IMR-90 (cell line): ENCODE data around the gene NDUFAB1. TPM values are rescaled to one million over a fixed set of nuclear protein-coding genes. Genes with fewer than 3 reads are reported as not detected.

Source experiments
- ATAC-seq: fragments of 200-7000 bp; cut with Tn5 transposase; 2 replicates; pipeline ENCODE4 v1.9.1; 2020; ENCODE audit warnings: low read depth, mild to moderate bottlenecking, moderate library complexity
- BruUV-seq: library from RNA; stranded (reverse); fragments of 400-500 nt; replicated peaks from 2 replicates; lab custom pipeline; 2021; lab: Mats Ljungman, UMichigan
- CTCF ChIA-PET: fragments of 300-600 bp; formaldehyde crosslinking; extraction: SDS; loops from one replicate; lab custom pipeline; 2021; ENCODE audit warnings: antibody characterized with exemption; lab: Yijun Ruan, JAX
- POLR2A ChIA-PET: fragments of 300-600 bp; sonication (Branson Sonifier 250); formaldehyde crosslinking; loops from one replicate; lab custom pipeline; 2022; ENCODE audit warnings: antibody characterized with exemption; ENCODE audit not compliant: unreplicated experiment; lab: Charles Lee
- DNase-seq: peaks from one replicate; pipeline ENCODE4 v3.0.0; 2013
- H2AFZ ChIP-seq: replicated peaks from 2 replicates; pipeline ENCODE3; 2013; ENCODE audit warnings: low read length, mild to moderate bottlenecking; ENCODE audit not compliant: poor library complexity
- H2AK5ac ChIP-seq: 2 replicates; pipeline ENCODE4 v1.6.1; 2013; ENCODE audit warnings: low read depth, low read length, inconsistent platforms
- H2AK9ac ChIP-seq: replicated peaks from 2 replicates; pipeline ENCODE3; 2013; ENCODE audit warnings: mild to moderate bottlenecking, low read depth, low read length, moderate library complexity; ENCODE audit not compliant: poor library complexity
- H2BK120ac ChIP-seq: 2 replicates; pipeline ENCODE4 v1.6.1; 2013; ENCODE audit warnings: low read depth, low read length, inconsistent platforms
- H2BK15ac ChIP-seq: 3 replicates; pipeline ENCODE4 v1.6.1; 2013; ENCODE audit warnings: low read depth, low read length, inconsistent platforms
- H2BK20ac ChIP-seq: 2 replicates; pipeline ENCODE4 v1.6.1; 2013; ENCODE audit warnings: low read depth, mild to moderate bottlenecking, inconsistent platforms, low read length, moderate library complexity
- H2BK5ac ChIP-seq: 2 replicates; pipeline ENCODE4 v1.6.1; 2013; ENCODE audit warnings: mild to moderate bottlenecking, low read depth, low read length, inconsistent platforms; ENCODE audit not compliant: poor library complexity, severe bottlenecking
- H3K14ac ChIP-seq: replicated peaks from 2 replicates; pipeline ENCODE4 v1.6.1; 2013; ENCODE audit warnings: low read depth, low read length, inconsistent platforms
- H3K18ac ChIP-seq: 2 replicates; pipeline ENCODE4 v1.6.1; 2013; ENCODE audit warnings: low read depth, low read length, control low read depth
- H3K23ac ChIP-seq: 2 replicates; pipeline ENCODE4 v1.6.1; 2013; ENCODE audit warnings: low read depth, low read length, inconsistent platforms
- H3K27ac ChIP-seq: 2 replicates; pipeline ENCODE4 v1.5.1; 2013; ENCODE audit warnings: mild to moderate bottlenecking, control low read depth, low read length; ENCODE audit not compliant: insufficient read depth
- H3K27me3 ChIP-seq: 2 replicates; pipeline ENCODE4 v1.6.1; 2013; ENCODE audit warnings: low read length; ENCODE audit not compliant: control insufficient read depth, insufficient read depth
- H3K36me3 ChIP-seq: 2 replicates; pipeline ENCODE4 v1.6.1; 2013; ENCODE audit warnings: low read length, mixed read lengths; ENCODE audit not compliant: control insufficient read depth, insufficient read depth
- H3K4ac ChIP-seq: 2 replicates; pipeline ENCODE4 v1.6.1; 2013; ENCODE audit warnings: low read depth, low read length, inconsistent platforms
- H3K4me1 ChIP-seq: 2 replicates; pipeline ENCODE4 v1.6.1; 2013; ENCODE audit warnings: low read length, mixed read lengths; ENCODE audit not compliant: control insufficient read depth, insufficient read depth
- H3K4me2 ChIP-seq: 2 replicates; pipeline ENCODE4 v1.6.1; 2013; ENCODE audit warnings: low read depth, mild to moderate bottlenecking, control low read depth, low read length, moderate library complexity
- H3K4me3 ChIP-seq: 2 replicates; pipeline ENCODE4 v1.5.1; 2013; ENCODE audit warnings: low read depth, mild to moderate bottlenecking, control low read depth, low read length, moderate library complexity; ENCODE audit not compliant: insufficient read depth
- H3K56ac ChIP-seq: 2 replicates; pipeline ENCODE4 v1.6.1; 2013; ENCODE audit warnings: low read length, inconsistent platforms; ENCODE audit not compliant: insufficient read depth; ENCODE audit errors: extremely low read depth
- H3K79me1 ChIP-seq, 2 experiments: 2 replicates each; pipeline ENCODE4 v1.6.1; 2013; ENCODE audit warnings: low read length in 2 of 2, inconsistent platforms in 1 of 2, low read depth in 1 of 2
- H3K9ac ChIP-seq: 2 replicates; pipeline ENCODE4 v1.6.1; 2013; ENCODE audit warnings: low read depth, low read length, control low read depth
- H3K9me1 ChIP-seq: 2 replicates; pipeline ENCODE4 v1.6.1; 2013; ENCODE audit warnings: low read length, inconsistent platforms; ENCODE audit not compliant: insufficient read depth
- H3K9me3 ChIP-seq: 2 replicates; pipeline ENCODE4 v1.6.1; 2013; ENCODE audit warnings: low read length; ENCODE audit not compliant: control insufficient read depth, insufficient read depth
- H4K20me1 ChIP-seq: 2 replicates; pipeline ENCODE4 v1.6.1; 2013; ENCODE audit warnings: low read length, inconsistent platforms; ENCODE audit not compliant: insufficient read depth
- H4K5ac ChIP-seq: 2 replicates; pipeline ENCODE4 v1.6.1; 2013; ENCODE audit warnings: mild to moderate bottlenecking, low read depth, low read length, control low read depth
- H4K8ac ChIP-seq, 2 experiments: 2 replicates each; pipeline ENCODE4 v1.6.1; 2013; ENCODE audit warnings: low read depth in 2 of 2, low read length in 2 of 2, control low read depth in 1 of 2, inconsistent platforms in 1 of 2
- H4K91ac ChIP-seq: 2 replicates; pipeline ENCODE4 v1.6.1; 2013; ENCODE audit warnings: low read depth, low read length, inconsistent platforms; ENCODE audit not compliant: insufficient read depth
- BHLHE40 ChIP-seq: fragments of 150-350 bp; IDR thresholded peaks from 2 replicates; pipeline ENCODE4 v1.6.1; 2016; ENCODE audit warnings: mild to moderate bottlenecking, low read depth, low read length
- CEBPB ChIP-seq: IDR thresholded peaks from 2 replicates; pipeline ENCODE4 v1.6.1; 2012; ENCODE audit warnings: low read depth, low read length, improper control_type of control experiment
- FOS ChIP-seq: fragments of 150-350 bp; IDR thresholded peaks from 2 replicates; pipeline ENCODE4 v1.6.1; 2016; ENCODE audit warnings: low read depth, low read length
- MAFK ChIP-seq: IDR thresholded peaks from 2 replicates; pipeline ENCODE4 v1.6.1; 2012; ENCODE audit warnings: low read depth, low read length, improper control_type of control experiment
- MAZ ChIP-seq: IDR thresholded peaks from 2 replicates; pipeline ENCODE4 v1.6.1; 2012; ENCODE audit warnings: low read depth, mild to moderate bottlenecking, low read length, improper control_type of control experiment, moderate library complexity, borderline replicate concordance
- MXI1 ChIP-seq: IDR thresholded peaks from 2 replicates; pipeline ENCODE4 v1.6.1; 2012; ENCODE audit warnings: low read depth, mild to moderate bottlenecking, low read length, moderate library complexity, borderline replicate concordance
- NFE2L2 ChIP-seq: fragments of 150-350 bp; IDR thresholded peaks from 2 replicates; pipeline ENCODE4 v1.6.1; 2016; ENCODE audit warnings: low read depth, mild to moderate bottlenecking, low read length
- POLR2A ChIP-seq: IDR thresholded peaks from 2 replicates; pipeline ENCODE4 v1.6.1; 2012; ENCODE audit warnings: mild to moderate bottlenecking, low read depth, low read length
- RCOR1 ChIP-seq: IDR thresholded peaks from 2 replicates; pipeline ENCODE4 v1.6.1; 2012; ENCODE audit warnings: mild to moderate bottlenecking, low read length, improper control_type of control experiment; ENCODE audit not compliant: insufficient replicate concordance
- RFX5 ChIP-seq: IDR thresholded peaks from 2 replicates; pipeline ENCODE4 v1.8.0; 2012; ENCODE audit warnings: low read depth, mild to moderate bottlenecking, low read length, moderate library complexity
- WGBS, 2 experiments: methylation state at CpG; one replicate each; pipeline versions ENCODE4 v1.1.5 to v1.1.7; 2013; ENCODE audit warnings: missing lambda C conversion rate in 2 of 2; ENCODE audit not compliant: insufficient read length in 1 of 2; ENCODE audit errors: extremely low coverage in 2 of 2; 5-methylcytosine and 5-hydroxymethylcytosine counted together
- dilution Hi-C: fragments of 300-500 bp; cut with HindIII; formaldehyde crosslinking; loops from one replicate; pipeline ENCODE4 v1.14.3; 2018; ENCODE audit warnings: low sequenced_read_pairs; ENCODE audit not compliant: unreplicated experiment
- in situ Hi-C: fragments of 300-500 bp; cut with MboI; formaldehyde crosslinking; loops from 3 replicates; pipeline ENCODE4 v1.14.3; 2019; ENCODE audit warnings: low sequenced_read_pairs, inconsistent platforms, mixed read lengths
- intact Hi-C: fragments of 100-400 bp; cut with micrococcal nuclease; formaldehyde crosslinking; loops from 2 replicates; pipeline ENCODE4 v1.10.0; 2022
- polyA plus RNA-seq, 3 experiments: library from polyadenylated mRNA; depleted of rRNA; stranded (reverse); fragments of >200 nt; gene quantifications; 2 replicates each; pipeline ENCODE4 v1.2.3, GENCODE V29; 2012; ENCODE audit warnings: low replicate concordance in 1 of 3
- total RNA-seq: library from RNA; depleted of rRNA; stranded (reverse); fragments of >200 nt; gene quantifications from 2 replicates; pipeline ENCODE4 v1.2.3, GENCODE V29; 2012
- TF ChIP-seq, protein P1 (sequence below): fragments of 150-350 bp; IDR thresholded peaks from 2 replicates; pipeline ENCODE4 v1.6.1; 2017; ENCODE audit warnings: mild to moderate bottlenecking, antibody characterized with exemption, low read length, low read depth

The NDUFAB1 gene
- total and polyA plus RNA-seq, 2 of the 4 experiments (the other 2 are of a cell fraction) = 117 to 146 TPM

DNA sequence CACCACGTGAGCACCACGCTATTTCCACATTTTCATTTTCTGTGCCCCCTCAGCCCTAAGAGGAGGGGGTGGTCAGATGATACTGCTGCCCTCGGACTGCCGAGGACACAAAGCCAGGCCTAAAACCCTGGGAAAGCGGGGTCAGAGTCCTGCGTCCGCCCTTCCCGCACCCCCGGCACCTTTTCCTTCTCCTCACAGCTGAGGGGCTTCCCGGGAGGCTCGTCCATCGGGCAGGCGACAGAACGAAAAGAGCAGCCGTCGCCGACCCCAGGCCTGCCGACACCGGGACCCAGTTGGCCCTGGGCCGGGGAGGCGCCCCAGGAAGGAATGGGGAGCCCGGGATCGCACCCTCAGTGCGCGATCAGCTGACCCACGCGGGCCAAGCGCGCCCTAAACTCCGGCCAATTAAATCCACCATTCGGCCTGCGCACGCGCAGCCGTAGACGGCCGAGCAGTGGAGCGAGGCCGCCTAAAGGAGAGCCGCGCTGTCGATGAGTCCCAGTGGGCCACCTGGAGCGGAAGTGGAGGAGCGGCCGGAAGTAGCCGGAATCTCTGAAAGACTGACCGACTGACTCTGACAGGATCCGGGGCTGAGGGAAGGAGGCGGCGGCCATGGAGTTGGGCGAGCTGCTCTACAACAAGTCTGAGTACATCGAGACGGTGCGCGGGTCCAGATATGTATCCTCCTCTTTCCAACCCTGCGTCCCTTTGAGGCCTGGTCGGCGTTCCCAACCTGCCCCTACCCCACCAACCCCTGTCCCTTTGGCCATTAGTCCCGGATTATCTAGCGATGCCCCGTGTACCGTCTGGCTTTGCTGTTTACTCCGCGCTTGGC, 45.0 kb upstream of the NDUFAB1 start, which contains the start of the genes DCTN5 and PALB2:
DCTN5 (plus strand) TSS at position 536 of the 835 bp plus-strand sequence; CDS start at position 613, 77 bp downstream.
PALB2 (minus strand) TSS at position 380 of the 835 bp plus-strand sequence; CDS start at position 227, 153 bp downstream.
- peak within 1 kb of the TSS; percentile 97 for H3K23ac ChIP-seq
- H2AK5ac ChIP-seq = peak within 1 kb of the TSS; percentile 82
- dilution Hi-C loops = no loop called here
- H3K9me3 ChIP-seq = no peaks in the 10 kb centered on the region
- H3K14ac ChIP-seq = peak within 1 kb of the TSS; percentile 98
- H4K91ac ChIP-seq = peak within 1 kb of the TSS; percentile 89
- H2AK9ac ChIP-seq = peak within 1 kb of the TSS; percentile 94
- peak within 1 kb of the TSS; percentile 97 to 98 for H4K8ac ChIP-seq
- H2AFZ ChIP-seq = peak within 1 kb of the TSS; percentile 98
- peaks cover 9% of the 10 kb centered on the region for H3K36me3 ChIP-seq
- peaks cover 29 to 39% of the 10 kb centered on the region in 2 experiments for H3K79me1 ChIP-seq
- H4K5ac ChIP-seq = peak within 1 kb of the TSS; percentile 74
- peak within 1 kb of the TSS; percentile 80 for H3K4me3 ChIP-seq
- peak within 1 kb of the TSS; percentile 93 for H3K9ac ChIP-seq
- peaks cover 4% of the 10 kb centered on the region; the same call in 1 of the 2 replicates for H3K4me1 ChIP-seq
- WGBS, 2 experiments = 0% methylated on average over 16 of the region's 64 CpGs; no CpG with 5 or more reads in 1 of the 2 experiments
- H3K27ac ChIP-seq = peak within 1 kb of the TSS; percentile 82
- BruUV-seq = TSS peak; percentile 59
- intact Hi-C loops = loop anchor here (1.0 to 5.0 kb wide), 3 partner anchors 44 to 86 kb away; partner anchors contain the start of genes EARS2, NDUFAB1 and UBFD1
- ChIA-PET POLR2A (no interaction called here), CTCF (interaction anchor here (0.8 to 1.2 kb wide), 3 partner anchors 9 to 11 kb away, joined by 3 read pairs; no protein-coding TSS in a partner anchor)
- peak within 1 kb of the TSS; percentile 36 for H3K18ac ChIP-seq
- H2BK5ac ChIP-seq = peak within 1 kb of the TSS; percentile 67
- H3K4me2 ChIP-seq = peak within 1 kb of the TSS; percentile 93
- peak within 1 kb of the TSS; percentile 6; the same call in 1 of the 3 replicates for H2BK15ac ChIP-seq
- H3K9me1 ChIP-seq = peaks cover 2% of the 10 kb centered on the region; the same call in 1 of the 2 replicates
- no peaks in the 10 kb centered on the region for H4K20me1 ChIP-seq
- peak within 1 kb of the TSS; percentile 97 for H3K4ac ChIP-seq
- no peaks in the 10 kb centered on the region for H3K27me3 ChIP-seq
- in situ Hi-C loops = no loop called here
- H2BK20ac ChIP-seq = no peak within 1 kb of the TSS
- peak; percentile 92 for DNase-seq
- H3K56ac ChIP-seq = peak within 1 kb of the TSS; percentile 65
- ATAC-seq = peak; percentile 99
- TF ChIP-seq NFE2L2 (no peak), POLR2A (peak; percentile 60), MAZ (peak; percentile 57; the same call in 1 of the 2 replicates), MXI1 (peak; percentile 90; the same call in 1 of the 2 replicates), RFX5 (no peak), CEBPB (no peak), MAFK (no peak), RCOR1 (no peak), BHLHE40 (peak; percentile 75; the same call in 1 of the 2 replicates), FOS (0 out of 2 replicates have a peak, but pooled peaks have one; percentile 16)
- TF ChIP-seq, protein P1, sequence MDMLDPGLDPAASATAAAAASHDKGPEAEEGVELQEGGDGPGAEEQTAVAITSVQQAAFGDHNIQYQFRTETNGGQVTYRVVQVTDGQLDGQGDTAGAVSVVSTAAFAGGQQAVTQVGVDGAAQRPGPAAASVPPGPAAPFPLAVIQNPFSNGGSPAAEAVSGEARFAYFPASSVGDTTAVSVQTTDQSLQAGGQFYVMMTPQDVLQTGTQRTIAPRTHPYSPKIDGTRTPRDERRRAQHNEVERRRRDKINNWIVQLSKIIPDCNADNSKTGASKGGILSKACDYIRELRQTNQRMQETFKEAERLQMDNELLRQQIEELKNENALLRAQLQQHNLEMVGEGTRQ = peak; percentile 88
- peak within 1 kb of the TSS; percentile 62; the same call in 1 of the 2 replicates for H2BK120ac ChIP-seq
